Activated T-cell treated with anti-CD3 and anti-CD28 coated beads for 4 hours (primary cell): ENCODE measurements around the gene OSMR.
"Not testable (repeated sequence)": the region's sequence is repeated elsewhere in the genome, so short reads cannot be mapped to it uniquely, and the experiment has no call there.

Experiments used
- DNase-seq: peaks from one replicate; pipeline ENCODE4 v3.0.0-alpha.2; 2020

Gene OSMR

GRCh38 chr5:38831909-38832308 lies 13.9 kb upstream of the OSMR start:
- no peak for DNase-seq

GRCh38 chr5:38832810-38833209 lies 13.0 kb upstream of the OSMR start:
- no peak for DNase-seq

- no peak for DNase-seq
These were observed 9.9 kb upstream of the OSMR start for GRCh38 chr5:38835887-38836286.

- no peak for DNase-seq
These were observed 8.4 kb upstream of the OSMR start for GRCh38 chr5:38837416-38837815.

GRCh38 chr5:38837932-38838331 lies 7.9 kb upstream of the OSMR start:
- DNase-seq = no peak

- no peak for DNase-seq
These were observed 2.1 kb upstream of the OSMR start for GRCh38 chr5:38843665-38844064.

- no peak for DNase-seq
These were observed 683 bp downstream of the OSMR start for GRCh38 chr5:38846379-38847011.

GRCh38 chr5:38847559-38848347 lies 1.9 kb downstream of the OSMR start:
- no peak for DNase-seq

GRCh38 chr5:38848637-38849036 lies 2.8 kb downstream of the OSMR start:
- no peak for DNase-seq

GRCh38 chr5:38851640-38852039 lies 5.8 kb downstream of the OSMR start:
- not testable (repeated sequence) for DNase-seq

GRCh38 chr5:38853753-38854470 lies 8.1 kb downstream of the OSMR start:
- DNase-seq = no peak

GRCh38 chr5:38854907-38855306 lies 9.1 kb downstream of the OSMR start:
- DNase-seq = no peak

- no peak for DNase-seq
These were observed 10.8 kb downstream of the OSMR start for GRCh38 chr5:38856660-38857059.

GRCh38 chr5:38858839-38859238 lies 13.0 kb downstream of the OSMR start:
- DNase-seq = no peak

GRCh38 chr5:38861986-38862770 lies 16.4 kb downstream of the OSMR start:
- DNase-seq = not testable (repeated sequence)

GRCh38 chr5:38866362-38867031 lies 20.7 kb downstream of the OSMR start:
- no peak for DNase-seq

- no peak for DNase-seq
These were observed 21.2 kb downstream of the OSMR start for GRCh38 chr5:38867032-38867398.

- no peak for DNase-seq
These were observed 21.6 kb downstream of the OSMR start for GRCh38 chr5:38867416-38867815.

- DNase-seq = no peak
These were observed 24.8 kb downstream of the OSMR start for GRCh38 chr5:38870595-38870994.

- DNase-seq = no peak
These were observed 25.3 kb downstream of the OSMR start for GRCh38 chr5:38871058-38871605.

GRCh38 chr5:38871790-38872551 lies 26.2 kb downstream of the OSMR start:
- no peak for DNase-seq

GRCh38 chr5:38872826-38873225 lies 27.0 kb downstream of the OSMR start:
- DNase-seq = no peak
